GM18867 (cell line): ENCODE data around the gene CCNA2.

Experiments used
- ATAC-seq: cut with Tn5 transposase; IDR thresholded peaks from one replicate; pipeline ENCODE4 v1.9.1; 2021; ENCODE audit warnings: mild to moderate bottlenecking, moderate library complexity; ENCODE audit not compliant: unreplicated experiment

The CCNA2 gene

DNA sequence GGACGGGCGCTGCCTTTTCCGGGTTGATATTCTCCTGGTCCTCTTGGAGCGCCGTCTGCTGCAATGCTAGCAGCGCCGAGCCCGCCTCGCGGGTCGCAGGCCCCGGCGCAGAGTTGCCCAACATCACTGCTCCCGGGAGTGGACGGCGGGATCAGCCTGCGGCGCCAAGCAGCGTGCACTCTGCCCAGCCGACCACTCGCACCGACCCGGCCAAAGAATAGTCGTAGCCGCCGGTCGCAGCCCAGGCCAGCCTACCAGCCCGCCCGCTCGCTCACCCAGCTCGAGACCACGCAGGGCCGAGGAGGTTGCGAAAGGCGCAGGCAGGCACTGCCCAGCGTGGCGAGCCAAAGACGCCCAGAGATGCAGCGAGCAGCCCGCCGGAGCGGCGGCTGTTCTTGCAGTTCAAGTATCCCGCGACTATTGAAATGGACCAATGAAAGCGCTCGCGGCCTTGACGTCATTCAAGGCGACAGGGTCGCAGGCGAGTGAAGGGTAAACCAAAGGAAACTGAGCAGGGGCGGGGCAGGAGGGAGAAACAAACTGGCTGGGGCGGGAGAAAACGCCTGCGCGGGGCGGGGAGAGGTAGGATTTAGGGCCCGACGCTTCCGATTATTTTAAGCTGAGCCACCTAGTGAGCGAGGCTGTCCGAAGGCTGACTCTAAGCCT, at the start of gene CCNA2:
Gene CCNA2, minus strand, starts transcription at position 379 of the 666 bp plus-strand sequence. Its CDS starts 255 bp downstream, at position 124.
- ATAC-seq, result peak; percentile 94

DNA sequence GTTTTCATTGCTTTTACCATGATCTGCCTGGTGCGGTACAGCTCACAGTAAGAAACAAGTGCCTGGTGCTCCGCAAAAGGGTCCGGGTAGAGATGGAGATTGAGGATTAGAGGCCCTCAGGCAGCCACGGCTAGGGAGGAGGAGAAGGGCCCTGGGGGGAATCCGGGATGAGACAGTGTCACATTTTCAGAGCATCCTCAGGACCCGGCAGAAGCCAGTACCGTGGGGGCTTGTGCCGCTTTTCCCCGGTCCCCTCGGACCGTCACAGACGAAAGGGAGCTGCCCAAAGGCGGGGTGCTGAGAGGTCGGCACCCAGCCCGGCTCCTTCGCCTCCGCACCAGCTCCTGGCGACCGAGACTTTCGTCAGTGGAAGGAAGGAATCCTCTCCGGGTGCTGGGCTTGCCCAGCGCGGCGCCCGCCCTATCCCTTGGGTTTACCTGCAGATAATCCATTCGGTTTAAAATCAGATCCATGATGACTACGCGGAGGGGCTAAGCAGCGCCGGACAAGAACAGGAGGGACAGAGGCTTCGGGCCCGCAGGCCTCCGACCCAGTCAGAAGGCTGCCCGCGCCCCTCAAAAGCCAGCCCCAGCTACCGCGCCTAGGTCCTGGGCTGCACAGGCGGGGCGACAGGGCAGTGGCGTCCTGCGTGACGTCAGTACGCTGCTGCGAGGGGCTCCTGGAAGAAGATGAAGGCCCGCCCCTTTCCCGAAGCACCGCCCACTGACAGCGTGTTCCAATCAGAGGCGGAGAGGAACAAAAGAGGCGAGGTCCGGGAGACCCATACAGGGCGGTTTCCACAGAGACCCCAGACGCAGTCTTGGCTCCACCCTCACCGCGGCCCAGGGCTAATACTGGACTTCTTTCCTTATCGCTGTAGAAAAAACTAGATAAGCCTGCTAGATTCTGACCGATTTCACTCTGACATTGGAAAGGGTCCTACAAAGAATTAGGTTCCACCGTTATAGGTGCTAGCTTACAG, 46.4 kb upstream of the CCNA2 start, which contains the start of gene BBS7:
Gene BBS7, minus strand, starts transcription at position 634 of the 982 bp plus-strand sequence. Its CDS starts 161 bp downstream, at position 473.
- ATAC-seq, result peak; percentile 98

DNA sequence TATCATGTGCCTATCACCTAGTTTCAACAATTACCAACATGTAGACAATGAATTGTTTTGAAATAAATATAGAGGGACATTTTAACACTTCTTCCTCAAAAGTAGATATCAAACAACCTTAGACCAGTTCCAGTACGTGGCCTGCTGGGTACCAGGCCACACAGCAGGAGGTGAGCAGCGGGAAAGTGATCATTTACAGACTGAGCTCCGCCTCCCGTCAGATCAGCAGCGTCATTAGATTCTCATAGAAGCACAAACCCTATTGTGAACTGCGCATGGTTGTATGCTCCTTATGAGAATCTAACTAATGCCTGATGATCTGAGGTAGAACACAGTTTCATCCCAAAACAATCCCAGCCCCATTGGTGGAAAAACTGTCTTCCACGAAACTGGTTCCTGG, 40.1 kb upstream of the CCNA2 start:
- ATAC-seq, result no peak

DNA sequence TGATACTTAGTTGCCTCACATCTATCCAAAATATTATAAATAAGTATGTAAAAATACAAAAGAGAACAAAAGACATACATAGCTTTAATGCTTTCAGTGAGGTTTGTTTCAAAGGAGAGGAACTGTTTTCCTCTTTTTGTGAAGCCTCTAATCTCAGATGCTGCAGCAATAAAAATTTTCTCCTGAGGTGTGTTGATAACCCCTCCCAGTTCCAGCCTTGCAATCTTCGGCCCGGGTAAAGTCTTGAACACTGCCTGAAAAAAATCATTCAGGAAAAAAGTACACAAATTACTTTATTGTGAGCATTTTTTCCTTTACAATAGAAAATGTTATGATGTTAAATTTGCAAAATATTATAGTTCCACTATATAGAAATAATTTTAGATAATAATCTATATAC, 37.7 kb upstream of the CCNA2 start:
- no peak for ATAC-seq

DNA sequence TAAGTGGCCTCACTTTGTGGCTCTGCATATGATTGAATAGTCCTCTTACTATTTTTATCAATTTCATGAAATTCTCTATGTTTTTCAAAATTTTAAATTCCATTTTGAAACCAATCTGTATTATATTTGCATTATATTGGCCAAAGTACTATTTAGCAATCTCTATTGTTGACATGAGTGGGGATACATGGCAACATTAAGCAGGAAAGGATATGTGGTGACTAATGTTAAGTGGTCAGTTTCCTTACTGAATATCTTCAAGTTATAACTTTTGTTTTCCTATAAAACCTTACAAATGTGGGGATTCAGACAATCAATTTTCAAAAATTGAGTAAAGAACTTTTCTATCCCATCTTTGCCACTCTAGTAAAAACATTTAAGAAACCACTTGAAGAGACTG, 36.4 kb upstream of the CCNA2 start:
- no peak for ATAC-seq

DNA sequence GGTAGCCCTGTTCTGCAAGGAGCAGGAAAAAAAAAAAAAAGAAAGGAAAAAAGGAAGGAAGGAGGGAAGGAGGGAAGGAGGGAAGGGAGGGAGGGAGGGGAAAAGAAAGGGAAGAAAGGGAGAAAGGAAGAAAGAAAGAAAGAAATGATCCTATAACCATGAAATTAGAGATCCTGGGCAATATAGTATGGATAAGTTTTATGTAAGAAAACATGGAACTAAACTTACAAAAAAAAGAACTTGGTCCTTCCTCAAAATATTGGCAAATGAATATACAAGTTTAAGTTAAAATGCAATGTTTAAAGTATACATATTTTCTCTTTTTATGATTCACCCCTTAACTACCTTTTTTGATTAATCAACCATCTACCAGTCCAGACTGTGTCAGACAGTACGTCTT, 27.7 kb upstream of the CCNA2 start:
- ATAC-seq, result no peak

DNA sequence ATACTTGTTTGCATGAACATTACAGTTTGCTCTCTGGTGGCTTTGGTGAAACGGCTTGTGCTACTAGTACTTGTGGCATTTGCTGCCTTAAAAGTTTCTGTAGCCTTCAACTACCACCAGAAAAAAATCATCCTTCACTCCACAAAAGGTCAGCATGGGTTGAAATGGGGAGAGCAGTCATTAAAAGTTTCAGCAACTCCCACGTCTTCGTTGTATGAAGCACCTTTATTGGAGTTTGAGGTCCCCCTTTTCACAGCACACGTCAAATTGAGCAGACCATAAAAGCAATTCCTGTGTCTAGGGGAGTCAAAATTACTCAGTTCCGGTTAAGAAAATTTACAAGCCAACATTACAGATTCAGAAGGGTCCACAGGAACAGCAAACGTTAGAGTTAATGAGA, 23.0 kb upstream of the CCNA2 start:
- ATAC-seq, result no peak

DNA sequence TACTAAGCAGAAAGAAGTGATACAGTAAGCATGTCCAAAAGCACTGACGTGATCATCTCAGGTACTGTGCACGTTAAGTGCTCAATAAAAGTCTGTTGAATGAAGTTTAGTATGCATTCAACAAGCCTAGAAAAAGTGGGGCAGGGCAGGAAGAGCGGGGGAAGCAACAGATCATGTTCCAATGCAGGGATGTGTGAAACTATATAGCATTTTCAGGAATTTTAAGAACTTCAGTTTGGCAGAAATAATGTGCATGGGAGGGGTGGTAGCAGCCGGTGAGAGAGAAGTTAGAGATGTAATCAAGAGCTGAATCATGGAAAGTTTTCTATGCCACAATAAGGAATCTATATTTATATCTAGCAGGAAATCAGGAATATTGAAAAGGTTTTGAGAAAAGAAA, 19.2 kb upstream of the CCNA2 start:
- ATAC-seq, result no peak

DNA sequence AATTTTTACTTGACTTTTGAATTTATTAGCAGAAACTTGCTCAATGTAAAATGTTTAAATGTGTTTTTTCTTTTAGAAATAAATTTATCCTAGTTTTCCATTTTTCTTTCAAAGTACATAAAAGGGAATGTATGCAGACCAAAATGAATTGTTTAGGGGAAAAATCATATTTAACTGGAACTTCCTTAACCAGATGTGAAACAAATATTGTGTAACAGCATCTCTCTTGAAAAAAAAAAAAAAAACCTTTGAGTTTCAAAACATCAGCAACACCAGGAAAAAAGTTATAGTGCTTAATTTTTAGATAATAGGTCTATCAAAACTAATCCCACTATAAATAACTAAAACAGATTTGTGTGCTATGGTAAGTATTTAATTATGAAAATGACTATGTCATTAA, 14.5 kb upstream of the CCNA2 start:
- no peak for ATAC-seq

DNA sequence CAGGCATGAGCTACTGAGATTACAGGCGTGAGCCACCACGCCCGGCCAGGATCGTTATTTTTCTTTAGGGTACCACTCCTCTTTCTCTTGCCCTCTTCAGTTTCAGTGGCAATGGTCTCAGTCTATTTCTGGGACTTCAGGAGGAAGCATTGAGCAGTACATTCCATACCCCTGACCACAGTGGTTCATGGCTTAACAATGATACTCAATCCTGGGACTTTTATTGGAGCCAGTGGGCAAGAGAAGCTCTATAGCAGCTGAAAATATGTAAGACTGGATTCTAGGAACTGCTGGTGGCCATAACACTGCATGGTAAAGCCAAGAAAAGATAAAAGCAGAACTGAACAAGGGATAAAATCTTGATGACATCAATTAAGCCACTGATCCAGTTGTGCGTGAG, 5.8 kb upstream of the CCNA2 start:
- no peak for ATAC-seq

DNA sequence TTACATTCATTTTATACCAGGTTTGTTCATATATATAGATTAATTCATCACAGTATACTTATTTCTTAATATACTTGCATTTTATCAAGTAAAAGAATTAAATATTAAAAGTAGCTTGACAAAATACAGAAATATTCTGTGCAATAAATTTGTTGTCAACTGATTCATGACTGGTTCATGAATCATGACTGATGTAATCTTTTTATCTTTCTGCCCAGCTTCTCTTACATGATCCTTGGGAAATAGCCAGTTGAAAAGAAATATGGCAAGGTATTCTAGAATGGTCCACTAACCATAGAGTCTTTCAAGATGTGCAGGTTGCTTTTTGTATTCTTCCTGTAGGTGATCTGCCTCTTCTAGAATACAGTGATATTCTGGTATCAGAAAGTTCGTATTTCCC, 4.2 kb upstream of the CCNA2 start:
- no peak for ATAC-seq

DNA sequence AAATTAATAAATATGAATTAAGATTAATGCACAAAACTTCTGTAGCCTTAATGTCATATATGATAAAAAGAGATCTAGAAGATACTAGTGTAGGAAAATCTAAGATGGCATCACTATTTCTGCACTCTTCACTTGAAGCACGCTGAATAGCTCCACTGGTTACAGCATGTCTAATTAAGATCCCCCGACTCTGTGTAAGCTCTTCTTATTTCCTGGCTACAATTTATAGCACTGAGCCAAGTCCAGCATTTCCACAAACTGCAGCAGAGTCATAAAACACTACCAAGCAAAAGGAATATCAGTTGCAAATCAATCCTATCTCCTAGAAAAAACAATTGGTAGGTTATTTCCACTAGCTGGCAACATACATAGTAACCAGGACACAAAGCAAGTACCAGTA, 1.3 kb upstream of the CCNA2 start:
- ATAC-seq, result no peak

DNA sequence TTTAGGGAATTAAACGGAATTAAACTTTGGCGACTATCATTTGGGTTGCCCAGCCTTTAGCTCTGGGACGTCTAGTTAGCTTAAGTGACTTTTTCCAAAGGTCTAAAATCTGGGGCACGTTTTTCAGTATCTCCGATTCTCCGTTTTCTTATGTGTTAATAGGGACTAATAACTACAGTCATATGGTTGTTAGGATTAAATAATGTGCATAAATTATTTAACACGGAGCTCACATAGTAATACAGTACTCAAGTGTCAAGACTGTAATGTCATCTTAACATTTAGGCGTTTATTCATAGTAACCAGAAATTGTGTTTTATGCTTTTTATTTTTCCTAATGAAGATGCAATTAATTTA, 466 bp upstream of the CCNA2 start:
- ATAC-seq, result no peak

DNA sequence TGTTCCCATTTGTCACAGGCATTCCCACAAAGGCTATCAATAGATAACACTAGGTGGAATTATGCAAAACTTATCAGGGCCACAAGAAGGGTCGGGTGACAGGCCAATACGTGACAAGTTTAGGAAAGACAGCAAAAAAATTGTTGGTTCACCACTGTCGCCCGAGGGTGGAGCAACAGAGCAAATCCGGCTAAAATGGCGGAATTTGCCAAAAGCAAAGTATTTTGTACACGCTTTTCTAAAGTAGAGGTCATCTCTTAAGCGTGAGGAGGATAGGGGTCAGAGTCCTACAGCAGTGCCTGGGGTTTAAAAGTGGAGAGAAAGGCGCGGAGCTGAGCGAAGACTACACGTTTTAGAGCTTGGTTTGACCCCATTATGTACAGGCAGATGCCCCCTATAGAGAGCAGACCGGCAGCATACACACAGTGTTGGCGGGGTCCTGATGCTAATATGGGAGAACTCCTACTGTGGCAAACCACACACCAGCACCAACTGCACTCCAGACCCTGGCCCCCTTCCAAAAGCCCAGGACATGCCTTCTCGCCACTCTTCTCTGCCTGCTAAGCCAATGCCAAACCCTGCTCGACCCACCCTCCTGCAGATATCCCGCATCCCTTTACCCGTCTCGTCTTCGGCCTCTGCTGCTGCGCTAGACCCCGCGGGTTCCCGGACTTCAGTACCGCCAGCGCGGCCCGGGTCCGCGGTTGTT, 733 bp downstream of the CCNA2 start:
- peak; percentile 47 for ATAC-seq

DNA sequence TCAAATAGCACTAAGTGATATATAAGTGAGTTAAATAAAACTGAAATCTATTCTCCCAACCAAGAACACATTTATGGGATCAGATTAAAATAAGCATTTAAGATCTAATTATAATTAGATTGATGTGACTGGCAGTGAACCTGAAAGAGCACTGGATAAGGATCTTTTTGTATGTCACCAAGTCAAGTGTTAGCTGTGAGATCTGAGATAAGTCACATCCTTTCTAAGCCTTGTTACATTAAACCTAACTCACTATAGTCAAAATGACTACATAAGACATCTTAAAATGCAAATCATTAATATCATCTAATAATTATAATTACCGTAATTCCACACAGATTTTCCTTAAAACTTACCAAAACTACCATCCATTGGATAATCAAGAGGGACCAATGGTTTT, 1.6 kb downstream of the CCNA2 start:
- no peak for ATAC-seq

DNA sequence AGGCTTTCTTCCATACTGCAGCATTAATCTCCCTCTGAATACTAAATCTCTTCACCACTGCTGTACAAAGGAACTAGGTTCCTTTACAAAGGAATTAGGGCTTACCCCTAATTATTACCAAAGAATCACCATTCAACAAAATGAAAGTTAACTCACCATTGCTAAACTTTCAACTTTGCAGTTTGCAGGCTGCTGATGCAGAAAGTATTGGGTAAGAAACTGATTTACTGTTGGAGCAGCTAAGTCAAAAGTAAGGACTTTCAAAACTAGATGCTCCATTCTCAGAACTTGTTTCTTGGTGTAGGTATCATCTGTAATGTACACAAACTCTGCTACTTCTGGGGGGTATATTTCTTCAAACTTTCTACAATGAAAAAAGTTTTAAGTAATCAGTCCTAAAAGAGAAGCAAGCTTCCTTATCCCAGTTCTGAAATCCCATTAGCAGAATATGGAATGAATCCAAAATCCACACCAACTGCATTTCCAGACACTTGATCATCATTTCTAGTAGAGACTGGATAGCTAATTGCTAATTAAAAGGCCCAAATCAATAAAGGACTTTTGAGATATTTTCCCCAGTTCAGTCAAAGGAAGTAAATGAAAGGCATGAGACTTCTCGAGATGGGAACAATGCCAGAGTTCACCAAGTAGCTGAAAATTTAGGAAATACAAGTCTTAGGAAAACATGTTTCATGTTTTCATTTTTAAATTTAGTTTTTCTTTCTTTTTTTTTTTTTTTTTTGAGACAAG, 4.3 kb downstream of the CCNA2 start:
- ATAC-seq, result no peak

DNA sequence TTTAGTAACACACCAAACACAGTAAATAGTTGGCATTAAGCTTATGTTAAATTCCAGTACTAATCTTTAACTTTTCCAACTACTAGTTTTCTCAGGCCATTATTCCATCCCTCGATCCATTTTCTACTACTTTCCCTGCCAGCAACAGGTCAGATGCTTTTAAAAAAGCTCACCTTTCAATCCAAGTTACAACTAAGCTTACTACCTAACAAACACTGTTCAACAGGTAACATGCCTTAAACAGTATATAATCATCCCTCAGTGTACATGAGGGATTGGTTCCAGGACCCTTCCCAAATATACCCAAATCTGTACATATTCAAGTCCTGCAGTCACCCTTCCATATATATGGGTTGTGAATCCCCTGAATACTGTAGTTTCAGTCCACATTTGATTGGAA, 5.5 kb downstream of the CCNA2 start:
- no peak for ATAC-seq

DNA sequence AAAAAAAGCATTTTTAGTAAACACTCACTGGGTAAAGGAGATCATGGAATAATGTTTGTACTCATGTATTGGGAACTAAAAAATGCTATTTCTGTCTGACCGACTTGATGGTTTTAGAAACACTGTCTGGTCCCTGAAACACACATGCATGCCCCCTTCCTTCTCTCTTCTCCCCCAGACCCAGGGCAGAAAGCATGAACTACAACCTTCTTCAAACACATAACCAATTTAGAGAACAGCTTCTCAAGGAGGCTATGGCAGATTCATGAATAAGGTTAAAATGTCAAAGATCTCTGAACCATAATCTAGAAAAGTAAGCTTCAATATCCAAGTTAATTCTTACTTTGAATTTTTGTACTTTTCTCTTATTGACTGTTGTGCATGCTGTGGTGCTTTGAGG, 6.0 kb downstream of the CCNA2 start:
- no peak for ATAC-seq

DNA sequence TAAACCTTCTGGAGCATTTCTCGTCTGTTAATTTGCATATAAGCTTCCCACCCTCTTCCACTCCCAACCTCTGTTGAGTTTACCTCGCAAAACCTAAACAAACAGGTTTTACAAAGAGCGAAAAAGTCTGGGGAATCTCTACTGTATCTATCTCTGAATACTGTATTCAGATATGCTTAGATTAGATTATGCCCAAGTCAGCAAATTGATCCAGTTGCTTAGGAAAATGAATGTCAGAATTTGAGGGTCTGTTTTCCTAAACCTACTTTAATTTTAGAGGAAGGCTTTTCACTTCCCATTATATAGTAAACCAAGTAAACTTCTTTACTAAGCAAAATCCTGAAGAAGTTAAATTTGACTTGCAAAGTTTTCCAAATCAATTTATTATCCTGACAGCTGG, 6.7 kb downstream of the CCNA2 start:
- ATAC-seq, result no peak

DNA sequence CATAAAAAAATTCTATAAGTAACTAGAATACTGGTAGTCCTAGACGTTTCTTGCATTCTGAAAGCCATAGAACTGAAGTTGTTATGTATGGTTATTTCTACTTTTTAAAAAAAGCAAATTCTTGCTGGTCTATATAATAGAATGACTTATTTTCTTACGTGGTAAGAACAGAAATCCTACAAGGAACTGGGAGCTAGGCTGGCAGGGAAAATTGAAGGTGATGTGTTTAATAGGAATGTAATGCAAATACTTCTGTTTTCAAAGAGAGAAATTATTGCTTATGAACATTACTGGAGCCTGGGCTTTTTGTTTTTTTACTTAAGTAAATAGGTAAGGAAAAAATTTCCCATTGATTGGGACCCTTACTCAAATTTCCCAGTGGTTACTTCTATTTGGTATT, 8.9 kb downstream of the CCNA2 start:
- ATAC-seq, result no peak

DNA sequence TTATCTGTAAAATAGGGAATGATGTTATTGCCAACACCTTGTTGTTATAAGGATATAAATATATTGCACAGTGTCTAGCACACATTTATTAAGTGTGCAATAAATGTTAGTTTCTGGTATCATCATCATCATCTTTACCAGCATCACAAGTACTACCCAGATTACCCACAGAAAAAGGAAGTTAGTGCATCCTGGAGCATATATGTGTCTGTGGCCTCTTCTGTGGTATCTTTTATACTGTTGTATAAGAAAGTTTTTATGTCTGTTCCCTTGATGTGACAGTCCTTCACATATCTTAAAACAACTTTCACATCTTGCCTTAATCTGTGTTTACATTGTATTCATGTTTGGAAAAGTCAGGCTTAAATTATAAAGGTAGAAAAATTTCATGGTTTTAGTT, 12.6 kb downstream of the CCNA2 start:
- no peak for ATAC-seq
